Epidermal melanocyte (primary cell): ENCODE data around the gene PLD6.
"Not testable (repeated sequence)": the region's sequence is repeated elsewhere in the genome, so short reads cannot be mapped to it uniquely, and the experiment has no call there.

Source experiments
- DNase-seq: peaks from one replicate; pipeline ENCODE4 v3.0.0; 2011; ENCODE audit warnings: low spot score; ENCODE audit not compliant: insufficient read length

PLD6 gene

GRCh38 chr17:17206124-17206912 lies at the start of gene PLD6:
Gene PLD6 (minus strand): TSS chr17:17206333. CDS start chr17:17206286, 47 bp downstream.
- DNase-seq, result peak; percentile 52

- not testable (repeated sequence) for DNase-seq
These were observed 49.6 kb upstream of the PLD6 start for GRCh38 chr17:17255689-17256088.

- DNase-seq, result no peak
These were observed 47.9 kb upstream of the PLD6 start for GRCh38 chr17:17254036-17254435.

- no peak for DNase-seq
These were observed 47.3 kb upstream of the PLD6 start for GRCh38 chr17:17253406-17253805.

DNA sequence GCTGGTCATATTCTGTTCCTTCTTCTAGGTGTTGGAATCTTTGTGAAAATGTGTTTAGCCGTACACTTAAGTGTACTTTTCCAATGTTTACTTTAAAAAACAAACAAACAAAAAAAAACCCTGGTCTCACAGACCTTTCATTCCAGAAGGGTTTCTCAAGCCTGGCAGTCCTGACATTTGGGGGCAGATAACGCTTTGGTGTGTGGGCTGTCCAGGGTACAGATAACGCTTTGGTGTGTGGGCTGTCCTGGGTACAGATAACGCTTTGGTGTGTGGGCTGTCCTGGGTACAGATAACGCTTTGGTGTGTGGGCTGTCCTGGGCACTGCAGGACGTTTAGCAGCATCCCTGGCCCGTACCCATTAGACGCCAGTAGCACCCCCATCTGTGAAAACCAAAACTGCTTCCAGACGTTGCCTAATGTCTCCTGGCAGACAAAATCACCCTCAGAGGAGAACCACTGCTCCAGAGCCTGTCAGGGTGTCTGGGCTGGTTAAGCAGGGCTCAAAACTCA lies 46.1 kb upstream of the PLD6 start:
- no peak for DNase-seq

DNA sequence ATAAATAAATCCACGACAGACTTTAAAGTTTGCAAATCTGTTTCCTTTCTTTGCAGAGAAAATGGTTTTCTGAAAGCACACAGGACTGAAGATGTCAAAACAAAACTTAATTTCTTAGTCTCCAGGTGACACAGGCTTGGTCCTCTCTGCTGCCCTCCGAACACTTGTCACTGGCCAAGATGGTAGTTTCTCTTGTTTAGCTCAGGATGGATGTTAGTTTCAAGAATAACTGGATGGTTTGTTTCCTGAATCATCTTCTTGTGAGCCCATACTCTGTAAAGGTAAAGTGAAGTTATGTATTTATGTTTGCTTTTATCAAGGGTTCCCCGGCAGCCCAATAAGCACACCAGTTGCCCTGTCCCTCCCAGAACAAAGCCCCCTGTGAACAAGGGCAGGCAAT lies 40.7 kb upstream of the PLD6 start:
- no peak for DNase-seq

- no peak for DNase-seq
These were observed 37.0 kb upstream of the PLD6 start for GRCh38 chr17:17243163-17243562.

DNA sequence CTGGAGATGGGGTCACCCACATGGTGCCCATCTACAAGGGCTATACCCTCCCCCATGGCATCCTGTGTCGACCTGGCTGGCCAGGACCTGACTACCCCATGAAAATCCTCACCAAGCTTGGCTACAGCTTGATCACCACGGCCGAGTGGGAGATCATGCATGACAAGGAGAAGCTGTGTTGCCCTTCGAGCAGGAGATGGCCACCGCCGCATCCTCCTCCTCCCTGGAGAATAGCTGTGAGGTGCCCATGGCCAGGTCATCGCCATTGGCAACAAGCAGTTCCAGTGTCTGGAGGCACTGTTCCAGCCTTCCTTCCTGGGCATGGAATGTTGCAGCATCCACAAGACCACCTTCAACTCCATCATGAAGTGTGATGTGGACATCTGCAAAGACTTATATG lies 36.1 kb upstream of the PLD6 start:
- DNase-seq, result no peak

GRCh38 chr17:17241656-17242055 lies 35.5 kb upstream of the PLD6 start:
- no peak for DNase-seq

GRCh38 chr17:17239832-17240231 lies 33.7 kb upstream of the PLD6 start:
- no peak for DNase-seq

DNA sequence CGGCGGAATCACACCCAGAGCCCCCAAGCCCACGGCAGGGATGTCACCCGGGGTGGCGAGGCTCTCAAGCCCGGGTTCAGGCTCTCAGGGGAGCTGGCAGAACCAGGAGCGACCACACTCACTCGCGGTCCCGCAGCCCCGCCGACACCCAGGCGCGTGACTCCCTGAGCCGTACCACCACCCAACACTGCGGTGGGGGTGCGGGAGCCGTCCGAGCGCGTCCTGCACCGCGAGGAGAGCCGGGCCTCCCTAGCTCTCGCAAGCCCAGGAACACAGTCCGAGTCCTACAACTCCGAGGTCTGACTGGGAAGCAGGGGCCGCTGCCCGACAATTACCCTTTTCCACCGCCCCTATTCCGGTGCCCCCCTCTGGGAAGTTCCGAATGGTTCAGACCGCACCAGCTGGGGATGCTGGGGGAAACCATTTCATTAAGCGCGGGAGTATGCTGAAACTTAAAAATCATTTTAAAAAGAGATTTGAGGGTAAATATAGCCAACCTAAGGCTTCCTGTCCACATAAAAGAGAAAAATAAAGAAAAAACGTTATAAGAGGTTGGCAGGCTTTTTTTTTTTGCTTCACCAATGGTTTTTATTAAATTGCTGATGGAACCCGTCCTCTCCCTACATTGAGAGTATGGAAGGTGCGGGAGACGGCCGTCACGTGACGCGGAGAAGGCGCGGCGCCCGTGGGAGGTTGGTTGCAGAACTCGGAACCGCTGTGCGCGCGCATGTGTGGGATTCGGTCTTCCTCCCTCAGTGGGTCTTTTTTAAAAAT lies 31.1 kb upstream of the PLD6 start, which contains the start of gene FLCN:
FLCN (minus strand) TSS at position 143 of the 774 bp plus-strand sequence. CDS start 9,031 bp downstream, outside the sequence.
- DNase-seq, result peak; percentile 84

DNA sequence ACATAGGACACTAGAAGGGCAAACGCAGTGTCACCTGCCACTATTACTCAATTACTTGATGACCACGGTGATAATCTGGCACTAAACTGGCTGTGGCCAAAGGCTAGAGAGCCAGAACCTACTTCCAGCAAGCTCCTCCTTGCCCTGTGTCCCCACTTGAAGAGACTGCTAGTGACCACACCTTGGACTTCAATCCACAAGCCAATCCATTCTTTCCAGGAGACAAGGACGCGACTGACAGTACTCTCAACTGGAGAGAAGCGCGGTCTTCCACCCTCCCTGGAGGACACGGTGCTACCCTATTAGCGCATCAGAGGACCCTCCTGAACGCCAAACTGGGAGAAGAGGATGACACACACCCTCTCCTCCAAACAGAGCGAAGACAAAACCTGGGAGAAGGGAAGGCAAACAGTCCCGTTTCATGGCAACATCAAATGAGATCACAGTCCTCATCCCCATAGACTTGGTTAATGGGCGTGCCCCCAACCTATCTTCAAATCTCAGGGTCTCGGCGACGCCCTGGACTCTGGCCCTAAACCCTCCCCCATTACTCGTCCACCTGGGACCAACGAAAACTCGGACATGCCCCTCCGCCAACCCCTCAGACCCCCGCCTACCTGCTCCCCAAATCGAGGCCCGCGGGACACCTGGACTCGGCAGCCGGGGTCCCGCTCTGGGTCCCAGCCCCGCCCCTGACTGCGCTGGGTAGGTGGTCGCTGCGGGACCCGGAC lies 30.3 kb upstream of the PLD6 start:
- no peak for DNase-seq

- no peak for DNase-seq
These were observed 29.4 kb upstream of the PLD6 start for GRCh38 chr17:17235212-17236174.

DNA sequence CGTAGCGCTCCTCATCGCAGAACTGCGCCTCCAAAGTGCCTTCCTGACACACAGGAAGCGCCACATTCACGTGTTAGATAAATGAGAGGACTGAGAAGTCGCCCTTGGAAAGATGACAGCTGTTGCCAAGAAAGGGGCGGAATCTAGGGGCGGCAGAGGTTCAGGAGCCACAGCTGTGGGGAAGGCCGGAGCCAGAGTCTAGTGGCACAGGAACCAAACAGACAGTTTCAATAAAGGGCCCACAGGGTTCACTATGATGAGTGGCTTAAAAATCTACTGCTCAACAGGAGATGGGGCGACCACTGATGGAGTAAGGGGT lies 26.1 kb upstream of the PLD6 start:
- DNase-seq, result no peak

DNA sequence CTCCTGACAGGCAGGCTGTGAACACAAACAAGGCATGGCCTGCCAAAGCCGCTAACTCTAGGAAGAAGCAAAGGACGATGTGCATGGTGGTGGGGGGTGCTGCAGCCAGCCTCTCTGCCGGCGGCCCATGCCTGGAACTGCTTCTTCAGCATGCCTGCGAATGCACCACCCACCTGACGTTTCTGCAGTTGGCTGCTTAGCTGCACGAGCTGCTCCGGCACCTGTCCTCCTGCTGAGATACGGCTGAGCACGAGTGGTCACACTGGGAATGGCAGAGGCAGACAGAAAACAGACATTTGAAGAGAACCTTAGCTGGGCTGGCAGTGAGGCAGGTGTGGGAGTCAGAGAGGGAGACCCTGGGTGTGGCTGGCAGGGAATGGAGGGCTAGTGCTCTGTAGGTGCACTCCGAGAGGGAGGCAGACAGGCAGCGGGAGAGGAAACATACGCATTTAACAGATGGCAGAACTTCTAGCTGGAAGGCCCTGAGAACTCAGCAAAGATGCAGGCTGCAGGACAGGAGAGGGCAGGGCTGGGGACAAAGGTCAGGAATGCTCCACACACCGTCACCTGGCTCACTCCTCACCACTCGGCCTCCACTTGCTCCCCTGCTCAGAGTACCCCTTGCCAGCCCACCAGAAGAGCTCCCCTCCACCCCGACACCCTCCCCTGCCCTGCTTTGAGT lies 25.6 kb upstream of the PLD6 start:
- peak; percentile 7 for DNase-seq

DNA sequence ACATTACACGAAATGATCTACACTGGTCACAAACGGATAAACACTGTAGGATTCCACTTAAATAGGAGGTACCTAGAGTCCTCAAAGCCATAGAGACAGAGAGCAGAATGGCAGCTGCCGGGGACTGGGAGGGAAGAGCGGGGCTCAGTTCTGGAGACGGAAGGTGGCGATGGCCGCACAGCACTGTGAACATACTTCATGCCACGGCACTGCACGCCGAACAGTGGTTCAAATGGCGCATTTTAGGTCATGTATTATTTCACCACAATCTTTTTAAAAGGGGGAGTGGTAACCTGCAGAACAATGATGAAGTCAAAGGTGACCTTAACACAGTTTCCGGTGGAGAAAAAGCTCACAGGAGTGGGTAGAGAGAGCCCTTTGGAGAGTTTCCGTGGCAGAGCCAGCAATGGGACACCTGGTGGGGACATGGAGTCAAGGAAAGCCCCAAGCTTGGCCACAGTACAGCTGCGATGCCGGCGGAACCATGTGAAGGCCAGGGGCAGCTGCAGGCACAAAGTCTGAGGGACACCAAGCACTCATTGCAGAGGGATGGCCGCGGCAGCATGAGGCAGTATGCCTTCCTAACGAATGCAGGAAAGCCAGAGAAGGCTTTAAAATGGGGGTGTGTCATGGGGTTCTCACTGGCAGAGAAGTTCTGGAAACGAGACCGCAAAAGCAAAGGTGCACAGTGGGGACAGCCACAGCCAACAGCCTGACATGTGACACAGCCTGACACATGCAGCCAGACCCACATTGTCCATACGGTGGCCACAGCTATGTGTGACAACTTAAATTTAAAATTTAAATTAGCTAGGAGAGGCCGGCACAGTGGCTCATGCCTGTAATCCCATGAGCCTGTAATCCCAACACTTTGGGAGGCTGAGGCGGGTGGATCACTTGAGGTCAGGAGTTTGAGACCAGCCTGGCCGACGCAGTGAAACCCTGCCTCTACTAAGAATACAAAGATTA lies 23.6 kb upstream of the PLD6 start:
- no peak for DNase-seq

DNA sequence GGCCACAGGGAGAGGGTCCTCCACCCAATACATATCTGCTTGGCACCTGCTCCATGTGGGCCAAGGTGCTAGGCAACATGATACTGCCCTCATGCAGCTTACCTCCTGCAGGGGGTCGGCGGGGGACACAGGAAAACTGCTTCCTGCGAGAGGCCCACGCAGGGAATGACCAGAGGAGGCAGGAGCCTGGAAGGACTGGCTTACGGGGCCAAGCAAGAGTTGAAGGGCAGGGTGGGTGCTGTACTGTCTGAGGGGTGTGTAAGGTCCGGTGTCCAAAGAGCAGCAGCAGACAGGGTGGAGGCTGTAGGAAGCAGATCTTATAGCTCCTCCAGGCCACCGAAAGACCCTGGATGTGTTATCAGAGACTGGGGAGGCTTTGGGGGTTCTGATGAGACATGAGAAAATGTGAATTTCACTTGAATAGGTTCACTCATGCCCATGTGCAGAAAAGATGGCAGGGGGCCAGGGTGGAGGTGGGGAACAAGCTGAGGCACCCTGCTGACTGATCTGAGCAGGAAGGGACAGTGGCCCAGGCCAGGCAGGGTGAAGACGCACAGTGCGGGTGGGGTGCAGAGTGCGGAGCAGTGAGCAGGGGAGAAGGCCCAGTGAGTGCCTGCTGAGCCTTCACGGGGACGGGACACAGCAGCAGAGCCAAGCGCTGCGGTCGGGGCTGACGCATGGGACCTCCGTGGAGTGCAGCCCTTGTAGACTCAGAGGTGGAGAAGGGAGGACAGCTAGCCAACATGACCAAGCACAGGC lies 22.6 kb upstream of the PLD6 start:
- DNase-seq, result no peak
